PC-3 (cell line): ENCODE data around the gene GABRG3.

ENCODE experiments used
- EZH2 ChIP-seq: fragments of 300-600 bp; sonication (generic); IDR thresholded peaks from one replicate; pipeline ENCODE4 v1.6.1; 2017; ENCODE audit warnings: antibody characterized with exemption, mild to moderate bottlenecking, low read length; ENCODE audit not compliant: unreplicated experiment
- TF ChIP-seq, protein P1 (sequence below): fragments of 300-600 bp; sonication (generic); conservative IDR thresholded peaks from 2 replicates; pipeline ENCODE4 v1.5.1; 2017; ENCODE audit warnings: antibody characterized with exemption, low read depth, mild to moderate bottlenecking, low read length

DNA sequence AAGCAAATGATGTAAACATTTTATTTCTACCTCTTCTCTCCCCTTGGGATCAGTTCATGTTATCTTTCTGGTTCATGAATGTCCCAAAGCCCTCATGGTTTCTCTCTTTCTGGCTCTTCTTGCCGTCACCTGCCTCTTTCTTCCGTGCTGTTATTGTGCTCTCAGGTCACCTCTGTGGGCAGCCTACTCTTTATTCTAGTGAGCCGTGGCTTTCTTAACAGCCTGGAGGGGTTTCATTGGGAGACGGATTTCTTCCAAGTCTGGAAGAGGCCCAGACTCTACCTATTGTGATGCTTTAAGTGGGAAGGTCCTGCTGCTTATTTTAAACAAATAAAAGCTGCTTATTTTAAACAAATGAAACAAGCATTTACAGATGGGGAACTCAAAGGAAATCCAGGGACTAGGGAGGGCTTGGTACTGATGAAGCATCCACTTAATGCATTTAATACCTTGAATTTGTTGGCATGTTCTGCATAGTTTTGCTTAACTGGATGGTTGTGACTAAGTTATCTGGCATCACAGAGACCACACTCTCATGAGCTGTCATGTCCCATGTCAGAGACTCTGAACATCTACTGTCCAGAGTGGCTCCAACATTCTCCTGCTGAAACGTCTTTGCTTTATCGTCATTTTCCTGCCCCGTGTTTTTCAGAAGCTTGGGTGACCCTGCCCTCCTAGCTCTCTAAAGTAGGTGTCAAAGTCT, 443.3 kb downstream of the GABRG3 start:
- TF ChIP-seq EZH2, result no peak
- TF ChIP-seq, protein P1, sequence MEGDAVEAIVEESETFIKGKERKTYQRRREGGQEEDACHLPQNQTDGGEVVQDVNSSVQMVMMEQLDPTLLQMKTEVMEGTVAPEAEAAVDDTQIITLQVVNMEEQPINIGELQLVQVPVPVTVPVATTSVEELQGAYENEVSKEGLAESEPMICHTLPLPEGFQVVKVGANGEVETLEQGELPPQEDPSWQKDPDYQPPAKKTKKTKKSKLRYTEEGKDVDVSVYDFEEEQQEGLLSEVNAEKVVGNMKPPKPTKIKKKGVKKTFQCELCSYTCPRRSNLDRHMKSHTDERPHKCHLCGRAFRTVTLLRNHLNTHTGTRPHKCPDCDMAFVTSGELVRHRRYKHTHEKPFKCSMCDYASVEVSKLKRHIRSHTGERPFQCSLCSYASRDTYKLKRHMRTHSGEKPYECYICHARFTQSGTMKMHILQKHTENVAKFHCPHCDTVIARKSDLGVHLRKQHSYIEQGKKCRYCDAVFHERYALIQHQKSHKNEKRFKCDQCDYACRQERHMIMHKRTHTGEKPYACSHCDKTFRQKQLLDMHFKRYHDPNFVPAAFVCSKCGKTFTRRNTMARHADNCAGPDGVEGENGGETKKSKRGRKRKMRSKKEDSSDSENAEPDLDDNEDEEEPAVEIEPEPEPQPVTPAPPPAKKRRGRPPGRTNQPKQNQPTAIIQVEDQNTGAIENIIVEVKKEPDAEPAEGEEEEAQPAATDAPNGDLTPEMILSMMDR, result no peak
